ENCODE data around the gene SART3. TPM values are rescaled to one million over a fixed set of nuclear protein-coding genes. Genes with fewer than 3 reads are reported as not detected.

Gene SART3
- total RNA-seq, 2 experiments from 2014 or later, result 63.0 to 72.6 TPM

DNA sequence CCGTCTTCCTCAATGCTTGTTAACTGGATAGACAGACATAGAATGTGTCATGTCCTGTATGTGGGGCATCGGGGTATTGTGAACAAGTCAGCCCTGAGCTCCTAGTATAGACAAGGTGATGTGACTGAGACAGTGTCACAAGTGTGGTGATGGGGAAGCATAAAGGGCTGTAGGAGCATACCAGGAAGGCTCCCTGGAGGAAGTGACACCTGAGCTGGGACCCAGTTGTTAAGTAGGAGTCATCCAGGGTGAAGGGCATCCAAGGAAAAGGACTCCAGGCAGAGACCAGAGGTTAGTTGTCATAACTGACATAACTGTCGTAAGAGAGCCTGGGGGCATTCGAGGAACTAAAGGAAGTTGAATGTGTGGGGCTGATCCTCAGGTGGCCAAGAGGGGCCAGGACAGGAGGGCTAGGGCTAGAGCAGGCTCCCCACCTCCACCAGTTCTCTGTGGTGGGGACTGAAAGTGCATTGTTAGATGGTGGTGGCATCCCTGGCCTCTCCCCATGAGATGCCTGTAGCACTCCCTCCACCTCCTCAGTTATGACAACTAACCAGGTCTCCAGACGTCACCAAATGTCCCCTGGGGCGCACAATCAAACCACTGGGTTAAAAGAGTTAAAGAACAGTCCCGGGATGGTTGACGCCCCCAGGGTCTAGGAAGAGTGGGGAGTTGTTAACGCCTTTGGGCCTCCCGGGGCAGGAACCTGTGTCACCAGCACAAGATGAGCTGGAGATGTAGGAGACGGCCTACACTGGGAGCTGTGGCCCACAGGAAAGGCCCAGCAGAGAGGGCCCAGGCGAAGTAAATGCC lies 43.5 kb downstream of the SART3 start:
- DNase-seq, result no peak
- Mint-ChIP-seq H3K27ac (no peak overlapping the region), H3K27me3 (no peaks in the 10 kb centered on the region), H3K4me1 (peaks cover 21% of the 10 kb centered on the region), H3K4me3 (no peak overlapping the region), H3K9me3 (no peaks in the 10 kb centered on the region), H3K36me3 (ENCODE audit: low read depth) (peaks cover 37% of the 10 kb centered on the region)
- ChIA-PET CTCF (interaction anchor here (0.6 to 0.7 kb wide), 2 partner anchors 212 to 449 kb away, joined by 3 read pairs; no protein-coding TSS in a partner anchor), POLR2A (no interaction called here)

DNA sequence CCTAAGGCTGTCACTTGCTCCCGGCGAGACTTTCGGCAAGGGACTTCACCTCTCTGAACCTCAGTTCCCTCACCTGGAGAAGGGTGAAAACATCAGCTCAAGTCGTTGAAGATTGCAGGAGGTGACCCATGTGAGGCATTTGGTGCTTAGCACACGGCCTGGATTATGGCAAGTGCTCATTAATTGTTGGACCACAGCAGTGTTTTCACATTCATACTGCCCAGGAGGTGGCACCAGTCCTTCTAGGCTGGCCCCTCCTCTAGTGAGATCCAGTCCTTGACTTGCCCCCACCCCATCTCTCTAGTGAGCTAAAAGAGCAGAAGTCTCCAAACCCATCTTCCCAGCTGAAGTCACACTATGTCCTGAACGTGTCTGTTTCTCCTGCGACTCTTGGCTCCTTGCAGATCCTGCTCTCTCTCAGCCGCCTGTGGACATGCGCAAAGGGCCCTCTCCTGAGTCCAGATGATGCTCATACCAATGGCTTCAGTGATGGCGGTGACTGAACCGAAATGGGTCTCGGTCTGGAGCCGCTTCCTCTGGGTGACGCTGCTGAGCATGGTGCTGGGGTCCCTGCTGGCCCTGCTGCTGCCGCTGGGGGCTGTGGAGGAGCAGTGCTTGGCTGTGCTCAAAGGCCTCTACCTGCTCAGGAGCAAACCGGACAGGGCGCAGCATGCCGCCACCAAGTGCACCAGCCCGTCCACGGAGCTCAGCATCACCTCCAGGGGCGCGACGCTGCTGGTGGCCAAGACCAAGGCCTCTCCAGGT lies 44.3 kb downstream of the SART3 start:
- CTCF ChIA-PET, result interaction anchor here (0.6 to 1.2 kb wide), 3 partner anchors 133 to 448 kb away, joined by 3 read pairs; no protein-coding TSS in a partner anchor
- peaks cover 29% of the 10 kb centered on the region for H3K36me3 Mint-ChIP-seq (ENCODE audit: low read depth)

GRCh38 chr12:108515916-108516315 lies 45.1 kb downstream of the SART3 start:
- ChIA-PET POLR2A (no interaction called here), CTCF (interaction anchor here (0.6 to 1.2 kb wide), 3 partner anchors 20 to 355 kb away, joined by 3 to 4 read pairs (median 3); no protein-coding TSS in a partner anchor)
- peak overlapping the region; percentile 90 for H3K27ac Mint-ChIP-seq
- H3K36me3 Mint-ChIP-seq (ENCODE audit: low read depth), result peaks cover 24% of the 10 kb centered on the region
- no peaks in the 10 kb centered on the region for H3K9me3 Mint-ChIP-seq
- H3K27me3 Mint-ChIP-seq, result no peaks in the 10 kb centered on the region
- H3K4me3 Mint-ChIP-seq, result peak overlapping the region; percentile 97
- H3K4me1 Mint-ChIP-seq, result peaks cover 32% of the 10 kb centered on the region
- no peak for DNase-seq

More for the DNA sequence above, 44.3 kb downstream of the SART3 start:
- Mint-ChIP-seq H3K4me1 (peaks cover 28% of the 10 kb centered on the region), H3K4me3 (peak overlapping the region; percentile 97), H3K9me3 (no peaks in the 10 kb centered on the region), H3K27me3 (no peaks in the 10 kb centered on the region), H3K27ac (peak overlapping the region; percentile 33)
- DNase-seq, result no peak
- POLR2A ChIA-PET, result no interaction called here

GRCh38 chr12:108514973-108515814 lies 45.8 kb downstream of the SART3 start, which contains the start of gene FICD:
Gene FICD, plus strand, starts transcription at chr12:108515277. Its CDS starts 1,696 bp downstream, at chr12:108516973.
- Mint-ChIP-seq H3K9me3 (no peaks in the 10 kb centered on the region), H3K4me1 (peaks cover 32% of the 10 kb centered on the region), H3K27ac (peak within 1 kb of the TSS; percentile 90), H3K36me3 (ENCODE audit: low read depth) (peaks cover 18% of the 10 kb centered on the region), H3K27me3 (no peaks in the 10 kb centered on the region), H3K4me3 (peak within 1 kb of the TSS; percentile 97)
- ChIA-PET POLR2A (interaction anchor here (0.7 kb wide), 1 partner anchor 289 kb away, joined by 3 read pairs; no protein-coding TSS in a partner anchor), CTCF (interaction anchor here (0.7 to 1.2 kb wide), 4 partner anchors 17 to 150 kb away, joined by 3 to 5 read pairs (median 3); no protein-coding TSS in a partner anchor)
- peak; percentile 100 for DNase-seq

- Mint-ChIP-seq H3K4me1 (peaks cover 29% of the 10 kb centered on the region), H3K36me3 (ENCODE audit: low read depth) (peaks cover 11% of the 10 kb centered on the region), H3K4me3 (peak overlapping the region; percentile 97), H3K27ac (peak overlapping the region; percentile 90), H3K9me3 (no peaks in the 10 kb centered on the region), H3K27me3 (no peaks in the 10 kb centered on the region)
- DNase-seq, result no peak
- ChIA-PET POLR2A (interaction anchor here (0.7 kb wide), 1 partner anchor 289 kb away, joined by 3 read pairs; no protein-coding TSS in a partner anchor), CTCF (interaction anchor here (0.7 kb wide), 3 partner anchors 16 to 149 kb away, joined by 3 to 5 read pairs (median 3); no protein-coding TSS in a partner anchor)
Observed at GRCh38 chr12:108514468-108514972, 46.5 kb downstream of the SART3 start.

DNA sequence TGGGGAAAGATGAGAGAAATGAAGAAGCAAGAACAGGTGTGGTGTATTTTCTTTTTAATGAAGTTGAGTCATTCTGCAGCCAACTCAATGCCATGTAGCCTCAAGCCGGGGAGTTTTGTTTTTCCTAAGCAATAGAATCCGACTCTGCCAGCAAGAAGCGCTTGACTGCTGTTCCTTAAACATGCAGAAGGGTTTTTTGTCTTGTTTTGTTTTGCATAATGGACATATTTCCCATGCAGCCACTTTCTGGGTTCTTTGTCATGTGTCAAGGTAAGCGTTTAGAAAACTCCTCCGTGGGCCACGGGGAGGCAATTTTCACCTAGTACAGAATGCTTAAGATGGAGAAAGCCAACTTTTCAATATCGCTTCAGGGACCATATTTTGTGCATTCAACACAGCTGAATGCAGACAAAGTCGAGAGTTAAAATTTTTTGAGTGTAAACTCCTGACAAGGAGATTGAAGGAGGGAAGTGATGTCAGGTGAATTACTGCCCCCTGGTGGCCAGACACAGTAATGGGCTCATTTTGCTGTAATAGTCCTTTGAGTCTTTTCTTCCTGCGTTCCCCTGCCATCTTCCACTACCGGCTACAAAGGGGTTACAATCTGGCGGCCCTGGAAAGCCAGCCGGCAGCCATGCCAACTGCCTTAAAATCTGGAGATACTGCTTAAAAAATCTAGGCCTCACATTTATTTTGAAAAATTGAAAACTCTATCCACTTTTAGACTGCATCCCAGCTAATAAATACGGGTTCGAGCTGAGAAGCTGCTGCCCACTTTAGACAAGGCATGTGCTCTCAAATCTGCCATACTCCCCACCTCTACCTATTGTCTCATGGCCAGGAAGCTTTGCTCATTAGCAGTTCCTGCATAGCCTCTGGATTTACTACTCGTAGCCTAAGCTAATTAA lies 49.1 kb downstream of the SART3 start:
- Mint-ChIP-seq H3K4me3 (peak overlapping the region; percentile 5), H3K27me3 (no peaks in the 10 kb centered on the region), H3K9me3 (no peaks in the 10 kb centered on the region), H3K27ac (no peak overlapping the region), H3K4me1 (peaks cover 29% of the 10 kb centered on the region), H3K36me3 (ENCODE audit: low read depth) (no peaks in the 10 kb centered on the region)
- ChIA-PET CTCF (no interaction called here), POLR2A (no interaction called here)
- peak; percentile 84 for DNase-seq

- no peak for DNase-seq
- H3K27ac Mint-ChIP-seq, result no peak overlapping the region
- ChIA-PET POLR2A (no interaction called here), CTCF (no interaction called here)
- no peaks in the 10 kb centered on the region for H3K36me3 Mint-ChIP-seq (ENCODE audit: low read depth)
- peaks cover 18% of the 10 kb centered on the region for H3K4me1 Mint-ChIP-seq
- peaks cover 3% of the 10 kb centered on the region for H3K27me3 Mint-ChIP-seq
- no peak overlapping the region for H3K4me3 Mint-ChIP-seq
- H3K9me3 Mint-ChIP-seq, result no peaks in the 10 kb centered on the region
Observed at GRCh38 chr12:108510836-108511235, 50.1 kb downstream of the SART3 start.

- POLR2A ChIA-PET, result no interaction called here
- CTCF ChIA-PET, result interaction anchor here (0.6 kb wide), 1 partner anchor 75 kb away, joined by 3 read pairs; no protein-coding TSS in a partner anchor
- DNase-seq, result no peak
Observed at GRCh38 chr12:108509806-108510205, 51.2 kb downstream of the SART3 start.

DNA sequence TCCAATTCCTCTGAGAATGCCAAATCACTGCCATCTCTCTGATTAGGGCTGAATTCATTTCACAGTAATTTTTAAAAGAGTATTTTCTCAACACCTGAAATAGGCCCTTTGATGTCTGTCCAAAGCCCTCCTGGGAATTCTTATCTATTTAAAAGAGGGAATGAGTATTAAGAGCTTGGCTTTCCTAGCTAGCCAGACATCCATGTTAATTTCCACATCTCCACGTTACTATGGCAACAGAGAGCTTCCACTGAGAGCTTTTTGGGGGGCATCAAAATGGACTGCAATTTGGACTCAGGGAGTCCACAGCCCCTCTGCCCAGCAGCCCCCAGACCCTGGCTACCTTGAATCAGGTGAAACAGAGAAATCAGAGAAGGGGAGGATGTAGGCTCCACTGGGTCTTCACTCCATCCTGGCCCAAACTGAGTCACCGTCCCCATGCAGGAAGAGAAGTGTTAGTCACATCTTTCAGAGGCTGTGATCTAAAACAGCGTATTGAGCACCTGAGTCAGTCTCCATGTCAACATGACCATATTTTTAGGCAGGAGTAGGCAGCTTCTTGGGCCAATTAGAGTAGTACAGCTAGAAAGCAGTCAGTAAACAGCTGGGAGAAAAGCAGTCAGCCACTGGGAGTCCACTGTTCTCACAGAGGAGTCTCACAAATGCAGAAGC lies 52.9 kb downstream of the SART3 start:
- H3K4me1 Mint-ChIP-seq, result peaks cover 10% of the 10 kb centered on the region
- peaks cover 11% of the 10 kb centered on the region for H3K27me3 Mint-ChIP-seq
- no peak overlapping the region for H3K4me3 Mint-ChIP-seq
- no peaks in the 10 kb centered on the region for H3K36me3 Mint-ChIP-seq (ENCODE audit: low read depth)
- ChIA-PET CTCF (interaction anchor here (1.0 kb wide), 2 partner anchors 8 to 443 kb away, joined by 3 read pairs; no protein-coding TSS in a partner anchor), POLR2A (no interaction called here)
- peaks cover 13% of the 10 kb centered on the region for H3K9me3 Mint-ChIP-seq
- DNase-seq, result no peak
- H3K27ac Mint-ChIP-seq, result no peak overlapping the region

More at GRCh38 chr12:108509806-108510205, 51.2 kb downstream of the SART3 start:
- H3K27me3 Mint-ChIP-seq, result peaks cover 5% of the 10 kb centered on the region
- no peaks in the 10 kb centered on the region for H3K36me3 Mint-ChIP-seq (ENCODE audit: low read depth)
- H3K4me1 Mint-ChIP-seq, result peaks cover 13% of the 10 kb centered on the region
- H3K9me3 Mint-ChIP-seq, result no peaks in the 10 kb centered on the region
- no peak overlapping the region for H3K27ac Mint-ChIP-seq
- H3K4me3 Mint-ChIP-seq, result no peak overlapping the region

- peaks cover 23% of the 10 kb centered on the region for H3K9me3 Mint-ChIP-seq
- CTCF ChIA-PET, result no interaction called here
- no peak for DNase-seq
- H3K27me3 Mint-ChIP-seq, result peaks cover 14% of the 10 kb centered on the region
- H3K27ac Mint-ChIP-seq, result no peak overlapping the region
- POLR2A ChIA-PET, result no interaction called here
- no peak overlapping the region for H3K4me3 Mint-ChIP-seq
- H3K36me3 Mint-ChIP-seq (ENCODE audit: low read depth), result no peaks in the 10 kb centered on the region
- H3K4me1 Mint-ChIP-seq, result no peaks in the 10 kb centered on the region
Observed at GRCh38 chr12:108505129-108505528, 55.8 kb downstream of the SART3 start.

- Mint-ChIP-seq H3K27me3 (peaks cover 14% of the 10 kb centered on the region), H3K4me1 (no peaks in the 10 kb centered on the region), H3K4me3 (no peak overlapping the region), H3K36me3 (ENCODE audit: low read depth) (no peaks in the 10 kb centered on the region), H3K27ac (no peak overlapping the region), H3K9me3 (peaks cover 23% of the 10 kb centered on the region)
- CTCF ChIA-PET, result no interaction called here
- POLR2A ChIA-PET, result no interaction called here
- DNase-seq, result no peak
Observed at GRCh38 chr12:108502922-108503321, 58.1 kb downstream of the SART3 start.

Measured in activated CD4-positive, alpha-beta T cell treated with anti-CD3 and anti-CD28 coated beads, Interleukin-2, amount 10 ng/mL, durations not matched to agents 7 days and 5 days (primary cell).